Measurements from ENCODE around the gene NUDT19. TPM values are rescaled to one million over a fixed set of nuclear protein-coding genes. Genes with fewer than 3 reads are reported as not detected.

NUDT19 gene
- polyA plus RNA-seq, 3 donors = 3.8 to 5.6 (median 4.6) TPM

DNA sequence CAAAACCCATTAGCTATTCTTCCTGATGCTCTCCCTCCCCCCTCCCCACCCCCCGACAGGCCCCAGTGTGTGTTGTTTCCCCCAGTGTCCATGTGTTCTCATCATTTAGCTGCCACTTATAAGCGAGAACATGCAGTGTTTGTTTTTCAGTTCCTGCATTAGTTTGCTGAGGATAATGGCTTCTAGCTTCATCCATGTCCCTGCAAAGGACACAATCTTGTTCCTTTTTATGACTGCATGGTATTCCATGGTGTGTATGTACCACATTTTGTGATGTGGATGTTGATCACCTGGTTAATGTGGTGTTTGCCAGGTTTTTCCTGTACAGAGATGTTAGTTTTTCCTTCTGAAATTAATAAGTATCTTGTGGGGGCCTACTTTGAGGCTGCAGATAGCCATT lies 59.4 kb downstream of the NUDT19 start:
- Histone ChIP-seq H3K9me3 (replicated peaks in 1 of 2; ENCODE audit: control insufficient read depth in 1 of 2, insufficient read depth in 1 of 2, low read length in 2 of 2) (no peaks in the 10 kb centered on the region), H2AFZ (ENCODE audit: insufficient read depth, low read depth, low read length, poor library complexity, severe bottlenecking) (no peak overlapping the region), H3K4me1 (ENCODE audit: control insufficient read depth in 1 of 2, insufficient read depth in 2 of 2, low read length in 2 of 2) (no peaks in the 10 kb centered on the region), H3K9ac (ENCODE audit: insufficient read depth, low read length, poor library complexity, severe bottlenecking) (no peak overlapping the region), H3K27me3 (ENCODE audit: control insufficient read depth in 2 of 2, insufficient read depth in 2 of 2, low read length in 2 of 2) (peaks cover 2 to 9% of the 10 kb centered on the region in 2 donors), H4K20me1 (ENCODE audit: insufficient read depth, low read length) (no peaks in the 10 kb centered on the region), H3K4me2 (replicated peaks; ENCODE audit: extremely low read depth, low read length, poor library complexity, severe bottlenecking) (no peak overlapping the region), H3K4me3 (replicated peaks in 1 of 3; ENCODE audit: low read depth in 2 of 3, low read length in 3 of 3) (no peak overlapping the region), H3K36me3 (replicated peaks in 1 of 2; ENCODE audit: control insufficient read depth in 1 of 2, insufficient read depth in 2 of 2, low read length in 2 of 2) (no peaks in the 10 kb centered on the region), H3K27ac (ENCODE audit: low read depth in 1 of 2, low read length in 2 of 2) (no peak overlapping the region), H3K79me2 (ENCODE audit: insufficient read depth, low read length) (no peaks in the 10 kb centered on the region)
- H3K4me3 Mint-ChIP-seq = no peak overlapping the region
- no CpG with 5 or more reads among the region's 2 CpGs for WGBS (ENCODE audit: insufficient coverage)
- H3K4me1 Mint-ChIP-seq = peaks cover 3% of the 10 kb centered on the region
- no peak for DNase-seq
- peaks cover 0 to 3% (median 0%) of the 10 kb centered on the region in 7 donors for H3K9me3 Mint-ChIP-seq
- TF ChIP-seq, protein P1, sequence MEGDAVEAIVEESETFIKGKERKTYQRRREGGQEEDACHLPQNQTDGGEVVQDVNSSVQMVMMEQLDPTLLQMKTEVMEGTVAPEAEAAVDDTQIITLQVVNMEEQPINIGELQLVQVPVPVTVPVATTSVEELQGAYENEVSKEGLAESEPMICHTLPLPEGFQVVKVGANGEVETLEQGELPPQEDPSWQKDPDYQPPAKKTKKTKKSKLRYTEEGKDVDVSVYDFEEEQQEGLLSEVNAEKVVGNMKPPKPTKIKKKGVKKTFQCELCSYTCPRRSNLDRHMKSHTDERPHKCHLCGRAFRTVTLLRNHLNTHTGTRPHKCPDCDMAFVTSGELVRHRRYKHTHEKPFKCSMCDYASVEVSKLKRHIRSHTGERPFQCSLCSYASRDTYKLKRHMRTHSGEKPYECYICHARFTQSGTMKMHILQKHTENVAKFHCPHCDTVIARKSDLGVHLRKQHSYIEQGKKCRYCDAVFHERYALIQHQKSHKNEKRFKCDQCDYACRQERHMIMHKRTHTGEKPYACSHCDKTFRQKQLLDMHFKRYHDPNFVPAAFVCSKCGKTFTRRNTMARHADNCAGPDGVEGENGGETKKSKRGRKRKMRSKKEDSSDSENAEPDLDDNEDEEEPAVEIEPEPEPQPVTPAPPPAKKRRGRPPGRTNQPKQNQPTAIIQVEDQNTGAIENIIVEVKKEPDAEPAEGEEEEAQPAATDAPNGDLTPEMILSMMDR (IDR thresholded peaks at IDR 0.05) = no peak
- intact Hi-C loops (cut with micrococcal nuclease) = no loop called here
- no peaks in the 10 kb centered on the region for H3K36me3 Mint-ChIP-seq
- H3K27me3 Mint-ChIP-seq (ENCODE audit: low read depth in 3 of 3) = peaks cover 4 to 19% (median 11%) of the 10 kb centered on the region in 3 donors
- no peak overlapping the region for H3K27ac Mint-ChIP-seq

DNA sequence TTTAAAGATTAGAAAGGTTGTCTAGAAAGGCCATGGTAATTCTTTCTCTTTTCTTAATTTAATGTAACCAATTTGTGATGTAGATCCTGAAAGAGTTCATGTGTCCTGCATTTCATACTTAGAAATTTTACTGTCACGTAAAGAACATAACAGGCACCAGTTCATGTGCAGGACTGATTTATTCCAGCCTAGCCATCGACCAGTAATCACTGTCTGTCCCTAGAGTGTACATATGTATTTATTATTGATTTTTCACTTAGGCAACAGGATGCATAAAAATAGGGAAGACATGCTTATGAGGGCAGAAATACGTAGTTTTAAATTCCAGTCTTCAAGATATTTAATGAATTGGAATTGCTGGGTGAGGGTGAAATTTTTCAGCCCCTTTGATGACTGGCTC lies 65.6 kb downstream of the NUDT19 start:
- H3K79me2 ChIP-seq (ENCODE audit: insufficient read depth, low read length) = no peaks in the 10 kb centered on the region

More for the DNA sequence above, 65.6 kb downstream of the NUDT19 start:
- no peaks in the 10 kb centered on the region for H3K4me1 Mint-ChIP-seq
- no peak overlapping the region for H3K27ac Mint-ChIP-seq
- H3K9me3 Mint-ChIP-seq = peaks cover 3 to 15% (median 4%) of the 10 kb centered on the region in 7 donors
- Histone ChIP-seq H3K27ac (ENCODE audit: low read depth in 1 of 2, low read length in 2 of 2) (no peak overlapping the region), H2AFZ (ENCODE audit: insufficient read depth, low read depth, low read length, poor library complexity, severe bottlenecking) (no peak overlapping the region), H3K36me3 (replicated peaks in 1 of 2; ENCODE audit: control insufficient read depth in 1 of 2, insufficient read depth in 2 of 2, low read length in 2 of 2) (no peaks in the 10 kb centered on the region), H3K4me2 (replicated peaks; ENCODE audit: extremely low read depth, low read length, poor library complexity, severe bottlenecking) (no peak overlapping the region), H3K9ac (ENCODE audit: insufficient read depth, low read length, poor library complexity, severe bottlenecking) (no peak overlapping the region), H4K20me1 (ENCODE audit: insufficient read depth, low read length) (no peaks in the 10 kb centered on the region), H3K27me3 (ENCODE audit: control insufficient read depth in 2 of 2, insufficient read depth in 2 of 2, low read length in 2 of 2) (no peaks in the 10 kb centered on the region), H3K4me1 (ENCODE audit: control insufficient read depth in 1 of 2, insufficient read depth in 2 of 2, low read length in 2 of 2) (no peaks in the 10 kb centered on the region), H3K9me3 (replicated peaks in 1 of 2; ENCODE audit: control insufficient read depth in 1 of 2, insufficient read depth in 1 of 2, low read length in 2 of 2) (peaks cover 0 to 5% of the 10 kb centered on the region in 2 donors), H3K4me3 (replicated peaks in 1 of 3; ENCODE audit: low read depth in 2 of 3, low read length in 3 of 3) (no peak overlapping the region)
- no peaks in the 10 kb centered on the region for H3K36me3 Mint-ChIP-seq
- no peak for DNase-seq
- H3K27me3 Mint-ChIP-seq (ENCODE audit: low read depth in 3 of 3) = peaks cover 1 to 8% (median 7%) of the 10 kb centered on the region in 3 donors
- WGBS (ENCODE audit: insufficient coverage) = no CpG with 5 or more reads among the region's 3 CpGs
- H3K4me3 Mint-ChIP-seq = no peak overlapping the region
- TF ChIP-seq, protein P1 (IDR thresholded peaks at IDR 0.05) = no peak
- intact Hi-C loops (cut with micrococcal nuclease) = no loop called here

Small RNAs within 50 kb of the gene (small RNA-seq; reads per million reads assigned to genes)
- not detected for gene RN7SL789P (ENCODE audit: insufficient read length, low read depth)

Other genes with a start within 250 kb of the NUDT19 start
- gene PDCD5, start 110.6 kb upstream of the NUDT19 start, polyA plus RNA-seq = 10 to 100 TPM; 41.4 to 84.5 (median 79.9) TPM
- gene ANKRD27, start 16.6 kb upstream of the NUDT19 start, polyA plus RNA-seq = 10 to 100 TPM in 2 of 3 donors, 1 to 10 TPM in 1; 8.7 to 17.5 (median 14.5) TPM
- gene RGS9BP, start 16.0 kb upstream of the NUDT19 start, polyA plus RNA-seq = under 1 TPM in 1 of 3 donors, not detected in 2; 0.03 TPM
- under 1 TPM in 1 of 3 donors, not detected in 2; 0.05 TPM for gene TDRD12, start 27.9 kb downstream of the NUDT19 start, polyA plus RNA-seq
- gene SLC7A9, start 177.9 kb downstream of the NUDT19 start, polyA plus RNA-seq = under 1 TPM in 1 of 3 donors, not detected in 2; 0.13 TPM